Tongue (tissue), 2 donors: ENCODE measurements around the gene DUSP9. TPM values are rescaled to one million over a fixed set of nuclear protein-coding genes. Genes with fewer than 3 reads are reported as not detected.
"Not testable (repeated sequence)": the region's sequence is repeated elsewhere in the genome, so short reads cannot be mapped to it uniquely, and the experiment has no call there.

Experiments
- DNase-seq: peaks from one replicate; pipeline ENCODE4 v3.0.0-alpha.2; 2015
- total RNA-seq: library from RNA; depleted of rRNA; stranded (reverse); fragments of >200 nt; gene quantifications from one replicate; pipeline ENCODE4 v1.2.3, GENCODE V29; 2014

DUSP9 gene
- total RNA-seq, 1 donor from 2014 or later: not detected

DNA sequence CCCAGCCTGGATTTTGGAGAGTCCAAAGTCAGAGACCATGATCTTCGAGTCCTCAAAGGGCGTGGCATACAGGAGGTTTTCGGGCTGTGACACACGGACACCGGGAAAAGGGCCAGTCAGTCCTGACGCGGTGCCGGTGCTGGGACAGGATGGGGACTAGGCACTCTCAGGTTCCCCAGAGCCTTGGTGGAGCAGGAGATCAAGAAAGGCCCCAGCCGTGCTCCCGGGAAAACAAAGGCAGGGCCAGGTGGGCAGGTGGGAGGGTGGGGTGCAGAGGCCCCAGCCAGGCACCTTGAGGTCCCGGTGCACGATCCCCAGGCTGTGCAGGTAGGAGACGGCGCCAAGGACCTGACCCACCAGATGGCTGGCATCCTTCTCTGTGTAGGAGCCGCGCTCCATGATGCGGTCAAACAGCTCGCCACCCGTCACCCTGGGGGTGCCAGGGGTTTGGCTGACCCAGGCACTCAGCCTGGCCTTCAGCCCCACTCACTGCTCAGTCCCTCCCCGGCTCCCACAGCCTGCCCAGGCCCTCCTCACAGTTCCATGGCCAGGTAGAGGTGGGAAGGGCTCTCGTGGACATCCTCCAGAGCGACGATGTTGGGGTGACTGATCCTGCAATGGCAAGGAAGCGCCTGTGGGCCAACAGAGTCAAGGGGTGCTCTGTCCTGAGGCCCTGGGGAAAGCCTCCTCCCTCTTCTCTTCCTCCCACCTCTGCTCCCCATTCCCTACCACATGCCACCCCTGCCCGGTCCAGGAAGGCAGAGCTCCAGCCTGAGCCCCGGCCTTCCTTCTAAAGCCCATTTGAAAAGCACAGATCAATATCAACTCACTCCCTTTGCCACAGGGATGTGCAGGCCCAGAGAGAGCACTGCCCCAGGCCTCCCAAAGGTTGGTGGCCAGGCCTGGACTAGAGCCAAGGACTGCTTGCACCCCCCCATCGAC lies 24.9 kb downstream of the DUSP9 start:
- DNase-seq: no peak

DNA sequence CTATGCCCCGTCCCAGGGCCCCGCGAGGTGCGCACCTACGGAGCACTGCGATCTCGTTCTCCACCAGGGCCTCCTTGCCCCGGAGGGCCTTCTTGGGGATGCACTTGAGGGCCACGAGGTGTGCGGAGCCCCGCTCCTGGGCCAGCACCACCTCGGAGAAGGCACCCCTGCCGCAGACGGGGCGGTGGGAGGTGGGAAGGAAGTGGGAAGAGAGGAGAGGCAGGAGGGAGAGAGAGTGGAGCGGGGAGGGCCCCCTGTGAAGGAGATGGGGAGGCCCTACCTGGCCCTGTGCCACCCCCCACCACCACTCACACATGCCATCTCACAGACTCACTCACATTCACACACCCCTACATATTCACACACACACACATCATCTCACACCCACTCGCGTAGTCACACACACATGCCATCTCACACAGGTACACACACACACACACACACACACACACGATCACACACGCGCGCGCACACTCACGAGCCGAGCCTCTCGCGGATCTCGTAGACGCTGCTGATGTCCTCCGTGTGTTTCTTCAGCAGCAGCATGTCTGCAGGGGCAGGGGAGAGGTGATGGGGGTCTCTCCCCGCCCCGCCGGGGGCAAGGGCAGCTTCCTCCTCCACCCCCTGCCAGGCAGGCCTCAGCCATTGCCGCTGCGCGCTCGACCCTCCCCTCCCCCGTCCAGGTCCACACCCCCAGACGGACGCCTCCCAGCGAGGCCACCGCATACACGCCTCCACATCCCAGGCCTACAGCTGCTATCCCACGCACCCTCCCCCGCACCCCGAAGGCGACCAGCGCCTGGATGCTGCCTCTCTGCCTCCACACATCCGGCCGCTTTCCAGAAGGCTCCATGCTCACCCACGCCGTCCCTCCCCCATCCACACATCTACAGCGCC lies 25.8 kb downstream of the DUSP9 start:
- DNase-seq: no peak

DNA sequence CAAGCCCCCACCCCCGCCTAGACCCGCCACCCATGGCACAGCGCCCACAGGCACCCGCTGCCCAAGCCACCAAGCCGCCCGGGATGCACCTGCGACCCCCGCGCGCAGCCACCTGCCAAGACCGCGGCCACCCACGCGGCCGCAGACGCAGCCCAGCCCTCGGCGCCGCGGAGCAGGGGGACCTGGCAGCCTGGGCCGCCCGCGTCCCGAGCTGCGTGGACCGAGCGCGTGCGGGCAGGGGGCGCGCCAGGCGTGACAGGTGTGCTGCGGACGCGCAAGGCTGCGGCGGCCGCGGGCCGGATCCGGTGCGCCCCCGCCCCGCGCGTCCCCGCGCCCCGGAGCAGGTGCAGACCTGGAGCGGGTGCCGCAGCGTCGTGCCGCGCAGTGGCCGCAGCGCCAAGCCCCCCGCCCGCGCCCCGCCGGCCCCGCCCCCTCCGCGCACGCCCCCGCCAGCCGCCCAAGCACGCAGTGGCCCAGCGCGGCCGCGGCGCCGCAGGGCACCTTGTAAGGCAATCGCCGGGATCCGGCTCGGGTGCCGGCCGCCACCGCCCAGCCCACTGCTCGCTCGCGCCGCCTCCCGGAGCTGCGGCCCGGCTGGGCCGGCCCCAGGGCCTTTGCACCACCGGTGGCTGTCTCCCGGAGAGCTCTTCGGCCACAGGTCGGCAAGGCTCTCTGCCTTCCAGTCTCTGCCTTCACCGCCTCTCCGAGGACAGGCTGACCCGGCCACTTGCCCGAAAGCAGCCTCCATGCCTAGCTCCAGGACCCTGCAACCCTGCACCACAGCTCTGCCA lies 26.6 kb downstream of the DUSP9 start, which contains the start of gene PNCK:
Gene PNCK, minus strand, starts transcription at position 386 of the 791 bp plus-strand sequence. CDS start 737 bp downstream, outside the sequence.
- no peak for DNase-seq

DNA sequence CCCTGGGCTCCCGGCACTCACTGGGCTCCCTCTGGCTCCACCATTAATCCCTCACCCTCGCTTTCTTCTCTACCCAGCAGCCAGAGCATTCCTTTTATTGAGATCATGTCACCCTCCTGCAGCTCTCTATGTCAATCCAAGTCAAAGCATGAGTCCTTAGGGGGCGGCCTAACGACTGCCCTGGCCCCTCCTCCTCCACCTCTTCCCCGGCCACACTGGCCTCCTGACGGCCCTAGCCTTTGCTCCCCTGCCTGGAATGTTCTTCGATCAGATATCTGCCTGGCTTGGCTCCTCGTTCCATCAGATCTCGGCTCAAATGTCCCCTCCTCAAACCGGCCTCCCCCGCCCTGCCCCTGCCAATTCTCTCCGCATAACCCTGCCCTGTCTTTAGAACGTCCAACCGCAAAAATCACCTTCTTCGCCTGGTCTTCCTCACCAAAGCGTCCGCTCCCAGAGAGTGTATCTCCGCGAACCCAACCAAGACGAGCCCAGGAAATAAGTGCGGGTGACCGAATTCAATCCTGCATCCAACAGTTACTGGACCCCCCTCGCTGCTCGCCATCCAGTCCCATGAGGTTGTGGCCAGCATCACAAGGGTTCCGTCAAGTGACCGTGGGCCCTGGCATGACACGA lies 27.3 kb downstream of the DUSP9 start:
- no peak for DNase-seq

DNA sequence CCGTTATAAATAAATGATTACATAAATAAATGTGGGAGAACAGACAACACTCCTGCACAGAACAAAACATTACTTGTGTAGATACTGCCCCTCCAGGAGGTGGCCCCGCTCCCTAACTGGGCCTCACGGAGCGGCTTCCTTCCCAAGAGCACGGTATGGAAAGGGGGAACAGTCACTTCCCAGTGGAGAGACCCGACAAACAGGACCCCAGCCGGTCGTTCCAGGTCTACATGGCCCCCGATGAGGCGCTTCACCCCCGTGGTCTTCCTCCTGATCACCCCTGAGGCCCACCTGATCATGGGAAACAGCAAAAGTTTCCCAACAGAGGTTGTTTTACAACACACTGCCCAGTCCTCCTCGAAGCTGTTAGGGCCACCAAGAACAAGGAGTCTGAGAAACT lies 34.2 kb downstream of the DUSP9 start:
- no peak for DNase-seq

DNA sequence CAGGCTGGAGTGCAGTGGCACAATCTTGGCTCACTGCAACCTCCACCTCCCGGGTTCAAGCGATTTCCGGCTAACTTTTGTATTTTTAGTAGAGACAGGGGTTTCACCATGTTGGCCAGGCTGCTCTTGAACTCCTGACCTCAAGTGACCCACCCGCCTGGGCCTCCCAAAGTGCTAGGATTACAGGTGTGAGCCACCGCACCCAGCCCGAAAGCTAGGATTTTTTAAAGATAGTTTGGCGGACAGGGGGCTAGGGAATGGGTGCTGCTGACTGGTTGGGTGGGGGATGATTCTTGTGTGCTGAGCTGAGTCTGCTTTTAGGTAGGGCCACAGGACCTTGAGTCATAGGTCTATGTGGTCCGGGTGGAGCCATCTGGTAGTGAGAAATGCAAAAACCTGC lies 36.5 kb downstream of the DUSP9 start:
- DNase-seq: not testable (repeated sequence)

DNA sequence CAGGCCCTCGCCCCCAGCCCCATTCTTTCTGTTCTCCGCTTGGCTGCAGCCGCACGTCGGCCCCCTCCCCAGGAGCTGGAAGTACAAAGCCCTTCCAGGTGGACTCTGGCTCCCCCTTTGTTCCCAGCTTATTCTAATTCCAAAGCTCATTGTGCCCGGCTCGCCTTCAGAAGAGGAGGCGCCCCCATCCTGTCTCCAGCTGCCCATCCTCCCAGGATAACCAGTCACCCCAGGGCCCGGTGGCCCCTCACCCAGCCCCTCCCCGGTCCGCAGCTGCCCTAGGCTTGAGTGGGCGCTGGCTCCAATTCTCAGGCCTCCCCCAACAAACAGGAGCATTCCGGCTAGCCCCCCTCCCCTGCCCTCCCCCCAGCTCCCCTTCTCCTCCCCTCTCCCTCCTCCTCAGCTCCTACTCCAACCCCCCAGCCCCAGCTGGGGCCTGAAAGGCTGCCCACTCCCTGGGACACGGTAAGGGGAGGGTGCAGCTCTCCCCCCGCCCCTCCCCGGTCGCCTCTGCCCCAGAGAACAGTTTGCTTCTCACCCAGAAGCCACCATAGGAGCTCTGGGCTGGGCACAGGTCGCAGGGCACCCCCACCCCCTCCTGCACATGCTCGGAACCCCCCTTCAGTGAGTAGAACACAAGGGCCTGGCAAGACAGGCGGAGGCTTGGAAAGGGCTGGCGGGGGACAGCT lies 37.6 kb downstream of the DUSP9 start:
- no peak for DNase-seq

DNA sequence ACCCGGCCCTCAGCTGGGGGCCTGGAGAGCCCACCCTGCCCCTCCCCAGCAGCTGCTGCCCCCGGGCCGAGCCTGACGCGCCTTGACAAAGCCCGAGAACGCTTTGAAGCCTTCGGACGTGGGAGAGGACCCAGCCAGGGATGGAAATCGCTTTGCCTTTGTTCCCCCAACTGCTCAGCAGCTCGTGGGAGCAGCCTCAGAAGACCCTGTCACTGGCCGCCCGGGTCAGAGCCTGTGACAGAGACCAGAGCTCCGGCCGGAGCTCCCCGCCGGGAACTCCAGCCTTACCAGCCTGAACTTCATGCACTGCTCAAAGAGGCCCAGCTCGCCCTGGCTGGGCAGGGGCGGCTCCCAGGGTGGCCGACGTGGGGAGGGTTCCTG lies 38.1 kb downstream of the DUSP9 start:
- DNase-seq: no peak

DNA sequence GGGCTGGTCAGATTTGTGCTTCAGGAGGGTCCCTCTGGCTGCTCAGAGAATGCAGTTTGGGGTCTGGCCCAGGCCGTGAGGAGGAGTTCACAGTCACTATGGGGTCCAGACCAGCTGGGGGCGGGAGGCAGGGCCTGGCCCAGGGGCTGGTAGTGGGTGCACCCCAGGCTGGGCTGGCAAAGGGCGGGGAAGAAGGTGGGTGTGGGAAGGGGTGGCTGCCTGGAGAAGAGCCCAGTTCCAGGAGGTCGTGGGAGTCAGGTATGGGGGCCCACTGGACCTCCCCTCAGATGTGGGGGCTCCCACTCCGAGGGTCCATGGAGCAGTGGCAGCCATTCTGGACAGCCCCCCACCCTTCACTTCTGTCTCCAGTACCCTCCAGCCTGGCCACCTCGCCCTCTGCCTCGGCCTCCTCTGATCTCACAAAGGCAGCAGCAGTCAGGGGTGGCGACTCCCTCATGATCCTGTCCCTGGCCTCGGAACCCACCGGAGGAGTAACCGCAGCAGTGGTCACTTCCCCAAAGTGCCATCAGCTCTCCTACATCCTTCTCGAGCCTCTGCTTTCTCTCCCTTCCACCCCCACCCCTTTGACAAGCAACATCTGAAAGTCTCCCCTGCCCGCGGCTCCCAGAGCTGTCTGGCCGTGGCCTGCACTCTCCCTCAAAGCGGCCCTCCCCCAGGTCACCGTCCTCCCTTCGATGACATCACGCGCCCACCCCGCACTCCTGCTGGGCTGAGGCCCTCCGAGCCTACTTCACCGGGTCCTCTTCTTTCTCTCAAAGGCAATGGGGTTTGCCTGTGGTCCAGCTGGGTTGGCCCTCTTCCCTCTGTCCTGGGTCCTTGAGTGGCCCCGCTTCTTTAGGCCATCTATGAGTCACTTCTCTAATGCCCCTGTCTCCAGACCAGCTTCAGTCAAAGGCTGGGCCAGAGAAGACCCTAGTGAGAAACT lies 39.0 kb downstream of the DUSP9 start:
- DNase-seq: no peak

DNA sequence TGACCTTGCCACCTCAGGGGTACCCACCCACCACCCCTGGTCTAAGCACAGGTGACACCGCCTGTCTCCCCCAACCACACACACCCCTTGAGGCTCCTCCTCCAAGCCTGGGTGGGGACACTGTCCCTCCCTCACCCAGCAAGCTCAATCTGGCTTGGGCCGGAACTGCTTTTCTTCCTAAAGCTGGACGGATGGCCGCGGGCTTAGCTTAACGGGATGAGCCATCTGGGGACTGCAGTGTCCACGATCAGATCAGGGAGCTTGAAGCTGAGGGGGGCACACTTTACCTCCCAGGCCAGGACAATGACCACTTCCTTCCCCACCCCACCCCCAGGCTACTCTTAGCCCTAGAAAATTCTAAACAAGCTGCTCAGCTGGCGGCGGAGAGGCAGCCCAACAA lies 39.7 kb downstream of the DUSP9 start:
- DNase-seq: no peak

DNA sequence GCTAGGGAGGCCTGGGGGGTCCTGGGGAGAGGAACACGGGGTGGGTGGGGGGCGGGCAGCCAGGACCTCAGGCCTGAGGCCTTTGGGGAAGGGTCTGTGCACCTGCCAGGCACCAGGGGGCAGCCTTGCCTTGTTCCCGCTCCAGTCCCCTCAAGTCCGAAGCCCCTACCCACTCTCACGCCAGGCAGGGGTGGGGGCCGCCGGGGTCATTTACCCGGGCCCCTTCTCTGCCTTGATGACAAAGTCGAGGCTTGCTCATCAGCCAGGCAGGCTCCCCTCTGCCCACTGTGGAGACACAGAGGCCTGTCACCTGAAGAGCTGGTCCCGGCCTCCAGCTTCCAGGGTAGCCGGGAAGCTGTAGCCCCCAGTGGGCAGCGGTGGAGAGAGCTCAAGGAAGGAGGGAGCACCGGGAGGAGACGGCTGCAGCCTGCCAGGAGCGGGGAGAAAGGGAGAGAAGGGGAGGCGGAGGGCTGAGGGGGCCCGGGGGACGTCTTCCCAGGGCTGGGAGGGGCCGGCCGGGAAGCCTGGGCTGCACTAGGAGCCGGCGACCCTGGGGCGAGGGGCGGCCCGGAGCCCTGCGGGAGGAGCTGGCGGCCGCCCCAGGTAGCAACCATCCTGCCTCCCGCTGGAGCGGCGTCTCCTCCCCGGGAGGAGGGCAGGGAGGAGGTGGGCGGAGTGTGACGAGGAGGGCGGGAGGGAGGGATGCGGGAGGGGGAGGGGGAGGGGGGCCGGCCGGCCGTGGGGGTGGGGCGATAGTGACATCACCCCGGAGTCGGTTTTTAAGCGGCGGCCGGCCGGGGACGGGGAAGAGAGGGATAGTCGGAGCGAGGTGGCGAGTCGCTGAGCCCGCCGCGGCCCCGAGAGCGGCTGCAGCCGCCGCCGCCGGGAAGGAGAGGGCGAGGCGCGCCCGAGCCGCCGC lies 40.4 kb downstream of the DUSP9 start, which contains the start of gene SLC6A8:
Gene SLC6A8, plus strand, starts transcription at position 806 of the 919 bp plus-strand sequence. CDS start 649 bp downstream, outside the sequence.
- peak; percentile 82 for DNase-seq

DNA sequence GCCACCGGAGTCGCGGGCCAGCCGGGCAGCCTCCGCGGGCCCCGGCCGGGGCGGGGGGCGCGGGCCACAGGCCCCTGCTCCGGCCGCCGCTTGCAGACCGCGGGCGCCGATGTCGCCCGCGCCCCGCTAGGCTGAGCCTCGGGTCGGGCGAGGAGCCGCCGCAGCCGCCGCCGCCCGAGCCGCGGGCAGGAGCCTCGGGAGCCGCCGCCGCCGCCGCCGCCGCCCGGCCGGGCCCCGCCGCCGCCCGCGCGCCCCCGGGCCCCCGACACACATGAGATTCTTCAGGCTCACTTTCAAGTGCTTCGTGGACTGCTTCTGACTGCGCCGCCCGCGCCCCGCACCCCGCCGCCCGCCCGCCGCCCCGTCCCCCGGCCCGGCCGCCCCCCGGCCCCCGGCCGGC lies 41.1 kb downstream of the DUSP9 start:
- DNase-seq: no peak

DNA sequence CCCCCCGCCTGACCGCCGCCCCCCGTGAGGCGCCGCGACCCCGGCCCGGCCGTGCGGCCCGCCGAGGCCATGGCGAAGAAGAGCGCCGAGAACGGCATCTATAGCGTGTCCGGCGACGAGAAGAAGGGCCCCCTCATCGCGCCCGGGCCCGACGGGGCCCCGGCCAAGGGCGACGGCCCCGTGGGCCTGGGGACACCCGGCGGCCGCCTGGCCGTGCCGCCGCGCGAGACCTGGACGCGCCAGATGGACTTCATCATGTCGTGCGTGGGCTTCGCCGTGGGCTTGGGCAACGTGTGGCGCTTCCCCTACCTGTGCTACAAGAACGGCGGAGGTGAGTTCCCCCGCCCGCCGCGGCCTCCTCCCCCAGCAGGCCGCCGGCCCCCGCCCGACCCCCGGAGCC lies 41.5 kb downstream of the DUSP9 start:
- no peak for DNase-seq

DNA sequence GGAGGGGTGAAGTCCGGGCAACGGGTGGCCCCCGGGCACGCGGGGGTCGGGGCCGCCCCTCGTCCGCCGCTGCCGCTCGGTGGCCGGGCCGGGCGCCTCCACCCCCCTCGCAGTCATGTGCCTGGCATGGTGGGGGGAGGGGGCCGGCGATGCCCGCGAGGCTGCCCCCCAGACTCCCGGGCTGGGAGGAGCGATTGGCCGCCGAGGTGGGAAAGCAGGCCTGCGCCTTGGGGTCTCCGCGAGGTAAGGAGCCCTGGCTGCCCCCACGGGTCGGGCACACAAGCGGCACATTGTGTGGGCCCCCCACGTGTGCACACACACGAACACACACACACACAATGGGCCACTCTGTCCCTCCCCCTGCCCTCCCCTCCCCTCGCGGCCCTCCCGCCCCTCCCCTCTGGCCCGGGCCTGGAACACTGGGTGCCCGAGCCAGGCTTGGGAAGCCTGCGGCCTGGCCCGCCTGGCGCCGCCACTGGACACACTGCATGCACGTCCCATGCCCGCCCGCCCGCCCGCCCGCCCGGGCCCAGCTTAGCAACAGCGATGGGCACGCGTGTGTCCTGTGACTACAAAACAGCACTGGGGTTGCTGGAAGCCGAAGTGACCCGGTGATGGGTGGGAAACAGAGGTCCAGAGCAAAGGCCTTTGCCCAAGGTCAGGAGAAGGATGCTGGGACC lies 42.0 kb downstream of the DUSP9 start:
- DNase-seq: peak; percentile 40

DNA sequence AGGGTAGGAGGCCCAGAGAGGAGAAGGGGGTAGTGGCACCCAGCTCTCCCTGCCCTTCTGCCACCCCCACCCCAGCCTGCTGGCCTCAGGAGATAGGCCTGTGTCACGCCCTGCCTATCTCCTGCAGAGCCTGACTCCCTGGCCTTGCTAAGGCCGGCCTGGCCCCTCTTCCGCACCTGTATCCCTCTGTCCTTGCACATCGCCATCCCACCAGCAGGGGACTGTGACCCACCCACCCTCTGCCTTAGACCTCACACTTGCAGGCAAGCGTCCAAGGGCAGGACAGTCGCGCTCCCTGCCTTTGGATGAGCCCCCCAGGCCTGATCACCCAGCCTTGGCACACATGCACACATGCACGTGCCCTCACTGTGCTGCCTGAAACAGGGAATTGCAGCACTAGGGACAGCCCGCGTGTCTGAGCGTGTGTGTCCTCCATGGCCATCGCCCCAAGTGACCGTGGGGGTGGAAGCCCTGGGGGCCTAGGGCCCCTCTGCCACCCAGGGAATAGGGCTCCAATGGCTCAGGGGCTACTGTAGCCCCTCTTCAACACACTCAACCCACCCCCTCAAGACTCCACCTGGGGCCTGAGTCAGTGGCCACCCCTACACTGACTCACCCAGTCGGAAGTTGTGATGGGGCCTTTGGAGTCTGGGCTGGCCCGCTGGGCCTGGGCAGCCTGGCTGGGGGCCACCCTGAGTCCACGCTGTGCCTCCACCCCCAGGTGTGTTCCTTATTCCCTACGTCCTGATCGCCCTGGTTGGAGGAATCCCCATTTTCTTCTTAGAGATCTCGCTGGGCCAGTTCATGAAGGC lies 42.9 kb downstream of the DUSP9 start:
- no peak for DNase-seq

DNA sequence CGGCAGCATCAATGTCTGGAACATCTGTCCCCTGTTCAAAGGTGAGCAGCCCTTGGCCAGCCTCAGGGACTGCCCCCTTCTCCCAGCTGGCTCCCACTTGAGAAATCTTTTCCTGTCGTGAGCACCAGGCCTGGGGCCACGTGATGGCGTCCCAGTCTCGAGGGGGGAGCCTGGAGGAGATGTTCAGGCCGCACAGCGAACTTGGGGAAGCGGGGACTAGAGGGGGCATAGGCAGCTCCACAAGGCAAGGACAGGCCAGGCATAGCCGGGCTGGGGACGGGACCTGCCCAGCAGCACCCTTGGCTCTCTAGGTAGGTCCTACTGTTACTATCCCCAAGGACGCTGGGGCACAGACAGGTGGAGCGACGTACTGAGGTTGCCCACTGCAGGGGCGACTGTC lies 43.5 kb downstream of the DUSP9 start:
- DNase-seq: no peak
